Glutamatergic neuron (in vitro differentiated cells): ENCODE data around the gene FGF10. TPM values are rescaled to one million over a fixed set of nuclear protein-coding genes. Genes with fewer than 3 reads are reported as not detected.

Experiments
- DNase-seq: peaks from one replicate; pipeline ENCODE4 v3.0.0; 2022
- H3K27ac Mint-ChIP-seq: one replicate; pipeline ENCODE4 v1.8.0; 2020; ENCODE audit warnings: mild to moderate bottlenecking, mixed read lengths, inconsistent platforms; ENCODE audit not compliant: unreplicated experiment
- H3K27me3 Mint-ChIP-seq: one replicate; pipeline ENCODE4 v1.8.0; 2020; ENCODE audit warnings: mild to moderate bottlenecking, moderate library complexity, mixed read lengths, inconsistent platforms; ENCODE audit not compliant: unreplicated experiment
- H3K36me3 Mint-ChIP-seq: one replicate; pipeline ENCODE4 v1.8.0; 2020; ENCODE audit warnings: mild to moderate bottlenecking, mixed read lengths, inconsistent platforms; ENCODE audit not compliant: unreplicated experiment
- H3K4me1 Mint-ChIP-seq: one replicate; pipeline ENCODE4 v1.8.0; 2020; ENCODE audit warnings: mild to moderate bottlenecking, low read depth, mixed read lengths, inconsistent platforms; ENCODE audit not compliant: unreplicated experiment
- H3K4me3 Mint-ChIP-seq: one replicate; pipeline ENCODE4 v1.8.0; 2020; ENCODE audit warnings: mild to moderate bottlenecking, mixed read lengths, inconsistent platforms; ENCODE audit not compliant: unreplicated experiment
- H3K9me3 Mint-ChIP-seq: one replicate; pipeline ENCODE4 v1.8.0; 2020; ENCODE audit warnings: mild to moderate bottlenecking, moderate library complexity, mixed read lengths, inconsistent platforms; ENCODE audit not compliant: unreplicated experiment
- CTCF ChIP-seq: fragments of 200-600 bp; sonication (generic); IDR thresholded peaks from one replicate; pipeline ENCODE4 v1.5.0; 2021; ENCODE audit not compliant: partially characterized antibody, unreplicated experiment
- total RNA-seq: library from RNA; stranded (reverse); fragmentation: NEBNext Ultra II Directional; extraction: Animal tissue kit (Norgen Biotek cat#: 25700); gene quantifications from one replicate; pipeline ENCODE4 v1.2.1, GENCODE V29; 2021; ENCODE audit not compliant: unreplicated experiment

The FGF10 gene
- total RNA-seq, 1 donor from 2014 or later = not detected

GRCh38 chr5:44377057-44377456 is 12.2 kb downstream of the FGF10 start:
- H3K27me3 Mint-ChIP-seq = no peaks in the 10 kb centered on the region
- H3K27ac Mint-ChIP-seq = no peak overlapping the region
- H3K9me3 Mint-ChIP-seq = no peaks in the 10 kb centered on the region
- no peak overlapping the region for H3K4me3 Mint-ChIP-seq
- no peaks in the 10 kb centered on the region for H3K4me1 Mint-ChIP-seq
- H3K36me3 Mint-ChIP-seq = no peaks in the 10 kb centered on the region
- no peak for DNase-seq
- TF ChIP-seq CTCF = no peak

GRCh38 chr5:44372028-44372427 is 17.2 kb downstream of the FGF10 start:
- no peaks in the 10 kb centered on the region for H3K9me3 Mint-ChIP-seq
- H3K27me3 Mint-ChIP-seq = no peaks in the 10 kb centered on the region
- H3K4me3 Mint-ChIP-seq = no peak overlapping the region
- TF ChIP-seq CTCF = no peak
- no peaks in the 10 kb centered on the region for H3K36me3 Mint-ChIP-seq
- H3K27ac Mint-ChIP-seq = no peak overlapping the region
- H3K4me1 Mint-ChIP-seq = no peaks in the 10 kb centered on the region
- no peak for DNase-seq

GRCh38 chr5:44367203-44367602 is 22.0 kb downstream of the FGF10 start:
- DNase-seq = no peak
- Mint-ChIP-seq H3K4me1 (no peaks in the 10 kb centered on the region), H3K9me3 (no peaks in the 10 kb centered on the region), H3K27me3 (no peaks in the 10 kb centered on the region), H3K4me3 (no peak overlapping the region), H3K36me3 (no peaks in the 10 kb centered on the region), H3K27ac (no peak overlapping the region)
- no peak for TF ChIP-seq CTCF

GRCh38 chr5:44365345-44365744 is 23.9 kb downstream of the FGF10 start:
- Mint-ChIP-seq H3K9me3 (no peaks in the 10 kb centered on the region), H3K27me3 (no peaks in the 10 kb centered on the region), H3K27ac (no peak overlapping the region), H3K4me1 (no peaks in the 10 kb centered on the region), H3K4me3 (no peak overlapping the region), H3K36me3 (no peaks in the 10 kb centered on the region)
- no peak for DNase-seq
- no peak for TF ChIP-seq CTCF

- Mint-ChIP-seq H3K4me1 (no peaks in the 10 kb centered on the region), H3K27me3 (no peaks in the 10 kb centered on the region), H3K36me3 (no peaks in the 10 kb centered on the region), H3K27ac (no peak overlapping the region), H3K9me3 (no peaks in the 10 kb centered on the region), H3K4me3 (no peak overlapping the region)
- DNase-seq = no peak
- TF ChIP-seq CTCF = no peak
Observed at GRCh38 chr5:44364097-44364496, 25.1 kb downstream of the FGF10 start.
